ENCODE results near the gene UCK1.

- TF ChIP-seq CTCF (IDR thresholded peaks at IDR 0.05; ENCODE audit: low read depth, low read length): no peak
- no peak for TF ChIP-seq EZH2phosphoT487 (IDR thresholded peaks at IDR 0.05; ENCODE audit: low read depth)
These were observed 48.6 kb downstream of the UCK1 start for GRCh38 chr9:131482343-131483006.

Measured in OCI-LY3 (cell line).